ENCODE measurements around the gene TRIM24.
"Not testable (repeated sequence)": the region's sequence is repeated elsewhere in the genome, so short reads cannot be mapped to it uniquely, and the experiment has no call there.

TRIM24 gene

DNA sequence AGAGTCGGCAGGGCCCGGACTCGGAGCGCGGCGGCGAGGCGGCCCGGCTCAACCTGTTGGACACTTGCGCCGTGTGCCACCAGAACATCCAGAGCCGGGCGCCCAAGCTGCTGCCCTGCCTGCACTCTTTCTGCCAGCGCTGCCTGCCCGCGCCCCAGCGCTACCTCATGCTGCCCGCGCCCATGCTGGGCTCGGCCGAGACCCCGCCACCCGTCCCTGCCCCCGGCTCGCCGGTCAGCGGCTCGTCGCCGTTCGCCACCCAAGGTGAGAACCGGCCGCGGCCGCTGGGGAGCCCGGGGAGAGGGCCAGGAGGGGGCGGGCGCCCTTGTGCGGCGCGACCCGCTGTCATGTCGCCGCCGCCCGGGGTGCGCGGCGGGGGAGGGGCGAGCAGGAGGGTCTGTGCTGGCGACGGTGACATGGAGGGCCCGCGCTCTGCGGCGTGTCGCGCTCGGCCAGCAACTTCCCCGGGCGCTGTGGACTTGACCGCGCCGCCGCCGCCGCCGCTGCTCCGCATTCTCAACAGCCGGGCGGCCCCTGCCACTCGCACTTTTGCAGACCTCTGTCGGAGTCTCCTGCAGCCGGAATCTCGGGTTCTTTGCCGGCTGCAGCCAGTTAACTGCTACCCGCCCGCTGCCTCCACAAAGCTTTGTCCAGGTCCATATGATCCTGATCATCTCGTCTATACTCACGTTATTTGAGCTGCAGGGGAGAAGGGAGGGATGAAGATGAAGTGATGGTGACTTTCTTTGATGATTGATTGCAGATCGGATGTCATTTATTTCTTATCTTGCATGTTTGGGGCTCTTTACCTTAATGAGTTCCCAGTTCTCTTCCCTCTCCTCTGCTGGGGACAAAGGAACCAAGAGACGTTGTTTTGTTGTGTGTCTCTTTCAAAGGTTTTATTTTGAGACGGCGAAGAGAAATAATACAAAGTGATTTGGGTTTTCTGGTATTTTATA is 869 bp downstream of the TRIM24 start:
- no peak for DNase-seq

DNA sequence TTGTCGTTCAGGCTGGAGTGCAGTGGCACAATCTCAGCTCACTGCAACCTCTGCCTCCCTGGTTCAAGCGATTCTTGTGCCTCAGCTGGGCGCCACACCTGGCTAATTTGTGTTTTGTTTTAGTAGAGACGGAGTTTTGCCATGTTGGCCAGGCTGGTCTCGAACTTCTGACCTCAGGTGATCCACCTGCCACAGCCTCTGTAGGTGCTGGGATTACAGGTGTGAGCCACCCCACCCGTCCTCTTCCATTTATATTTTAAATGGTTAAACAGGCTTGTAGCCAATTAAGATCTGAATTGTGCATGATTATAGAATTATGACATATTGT is 3.2 kb downstream of the TRIM24 start:
- DNase-seq: not testable (repeated sequence)

- DNase-seq: no peak
These were observed 5.0 kb downstream of the TRIM24 start for GRCh38 chr7:138465046-138465445.

GRCh38 chr7:138466069-138466756 is 6.2 kb downstream of the TRIM24 start:
- DNase-seq: not testable (repeated sequence)

GRCh38 chr7:138468244-138469123 is 8.4 kb downstream of the TRIM24 start:
- DNase-seq: no peak

DNA sequence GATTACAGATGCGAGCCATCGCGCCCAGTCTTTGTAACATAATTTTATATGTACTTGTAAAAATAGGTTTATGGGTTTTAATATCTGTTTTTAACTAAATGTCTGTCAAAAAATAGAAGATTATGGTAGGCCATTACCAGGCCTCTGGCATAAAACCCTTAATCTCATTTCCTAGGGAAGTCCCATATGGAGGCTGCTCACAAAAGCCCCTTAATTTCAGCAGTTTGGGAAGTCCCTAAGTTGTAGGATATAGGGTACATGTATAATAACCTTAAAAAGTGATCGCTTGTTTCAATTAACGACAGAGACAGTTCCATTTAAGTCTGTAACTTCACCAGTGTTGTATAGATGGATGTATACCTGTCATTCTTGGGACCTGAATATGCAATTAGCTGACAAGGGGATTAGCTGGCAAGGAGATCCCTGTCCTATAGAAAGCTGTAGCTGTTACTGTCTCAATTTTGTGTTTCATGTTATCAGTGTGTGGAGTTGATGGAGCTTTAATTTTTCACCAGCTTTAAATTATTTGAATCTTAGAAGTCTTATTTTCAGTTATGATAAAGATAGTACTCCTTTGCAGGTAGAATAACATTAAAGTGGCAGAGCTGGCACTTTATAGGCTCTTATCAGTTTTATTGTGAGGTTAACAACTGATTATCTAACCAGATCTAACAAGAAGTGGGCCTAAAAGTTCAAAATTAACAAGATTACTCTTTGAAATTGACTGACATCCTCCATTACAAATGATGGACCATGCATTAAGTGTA is 10.5 kb downstream of the TRIM24 start:
- no peak for DNase-seq

DNA sequence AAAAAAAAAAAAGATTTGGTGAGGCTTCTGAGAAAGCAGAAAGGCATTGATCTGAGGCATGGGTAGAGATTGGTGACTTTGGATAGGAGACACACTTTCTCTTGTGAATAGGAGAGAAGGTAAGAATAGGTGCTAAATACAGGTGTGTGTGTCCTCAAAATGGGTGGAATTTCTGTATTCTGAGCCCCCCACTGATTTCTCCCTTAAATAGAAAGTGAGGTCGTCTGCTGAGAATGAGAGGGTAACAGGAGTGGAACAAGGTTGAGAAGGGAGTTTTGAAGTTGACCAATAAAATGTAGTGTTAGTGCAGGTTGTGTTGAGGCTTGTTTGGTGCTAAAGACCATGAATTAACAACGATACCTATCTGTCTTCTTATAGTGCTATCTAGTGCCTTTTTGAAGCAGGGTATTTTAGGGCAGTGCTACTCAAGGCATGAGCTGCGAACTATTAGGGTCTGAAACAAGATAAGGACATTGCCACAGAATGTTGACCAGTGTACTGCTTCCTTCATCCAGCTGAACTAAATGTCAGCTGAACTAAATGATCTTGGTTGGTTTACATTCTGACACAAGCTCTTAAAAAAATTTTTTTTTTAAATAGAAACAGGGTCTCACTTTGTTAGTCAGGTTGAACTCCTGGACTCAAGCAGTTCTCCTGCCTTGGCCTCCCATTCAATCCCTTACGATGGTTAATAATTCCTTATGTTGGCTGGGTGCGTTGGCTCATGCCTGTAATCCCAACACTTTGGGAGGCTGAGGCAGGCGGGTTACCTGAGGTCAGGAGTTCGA is 12.4 kb downstream of the TRIM24 start:
- no peak for DNase-seq

GRCh38 chr7:138475377-138475776 is 15.3 kb downstream of the TRIM24 start:
- no peak for DNase-seq

DNA sequence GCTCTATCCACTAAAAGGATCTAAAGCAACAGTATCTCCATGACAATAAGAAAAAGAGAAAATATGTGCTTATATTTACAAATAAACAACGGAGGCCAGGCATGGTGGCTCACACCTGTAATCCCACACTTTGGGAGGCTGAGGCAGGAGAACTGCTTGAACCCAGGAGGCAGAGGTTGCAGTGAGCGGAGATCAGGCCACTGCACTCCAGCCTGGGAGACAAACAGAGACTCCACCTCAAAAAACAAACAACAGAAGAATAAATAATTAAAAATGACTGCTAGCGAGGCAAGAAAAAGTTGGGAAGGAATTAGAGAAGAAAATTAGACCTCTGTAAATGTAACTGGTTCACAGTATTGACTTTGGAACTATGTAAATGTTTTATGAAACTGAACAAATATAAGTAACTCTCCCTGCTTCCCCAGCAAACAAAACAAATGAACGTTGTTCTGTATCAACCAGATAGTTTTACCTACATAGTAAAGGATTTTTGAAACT is 17.1 kb downstream of the TRIM24 start:
- DNase-seq: no peak

DNA sequence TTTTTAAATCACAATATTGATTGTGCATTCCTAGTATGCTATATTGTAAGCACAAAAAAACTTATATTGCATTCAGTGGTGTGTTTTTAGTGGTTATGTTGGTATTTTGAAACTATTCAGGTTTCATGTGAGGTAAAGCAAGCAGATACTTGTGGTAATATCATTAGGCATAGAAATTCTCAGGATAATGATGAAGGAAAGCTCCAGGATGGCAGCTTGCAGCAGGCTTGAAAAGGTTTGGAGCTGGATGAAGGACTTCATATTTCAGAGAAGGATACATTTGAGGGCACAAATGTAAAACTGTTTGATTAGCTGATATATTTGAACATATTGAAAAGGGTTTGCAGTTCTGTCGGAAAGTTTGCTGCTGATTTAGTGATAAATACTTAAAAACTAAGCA is 17.5 kb downstream of the TRIM24 start:
- DNase-seq: no peak

GRCh38 chr7:138478499-138478908 is 18.4 kb downstream of the TRIM24 start:
- DNase-seq: no peak

DNA sequence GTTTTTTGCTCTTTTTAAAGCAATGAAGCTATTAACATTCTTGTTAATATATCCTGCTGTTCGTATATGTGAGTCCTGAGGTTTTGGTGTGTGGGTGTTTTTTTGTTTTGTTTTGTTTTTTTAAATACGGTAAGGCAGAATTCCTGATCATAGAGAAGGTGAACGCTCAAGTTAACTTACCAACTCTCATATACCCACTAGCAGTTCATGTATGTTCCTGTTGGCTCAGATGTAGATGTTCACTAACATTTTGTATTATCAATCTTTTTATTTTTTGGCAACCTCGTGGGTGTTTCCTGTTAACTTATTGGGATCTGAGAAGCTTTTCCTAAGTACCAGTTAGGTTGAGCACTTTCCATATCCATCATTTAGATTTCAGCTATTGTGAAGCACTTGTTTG is 20.5 kb downstream of the TRIM24 start:
- no peak for DNase-seq

GRCh38 chr7:138481447-138482380 is 21.7 kb downstream of the TRIM24 start:
- DNase-seq: no peak

GRCh38 chr7:138483531-138483930 is 23.5 kb downstream of the TRIM24 start:
- no peak for DNase-seq

DNA sequence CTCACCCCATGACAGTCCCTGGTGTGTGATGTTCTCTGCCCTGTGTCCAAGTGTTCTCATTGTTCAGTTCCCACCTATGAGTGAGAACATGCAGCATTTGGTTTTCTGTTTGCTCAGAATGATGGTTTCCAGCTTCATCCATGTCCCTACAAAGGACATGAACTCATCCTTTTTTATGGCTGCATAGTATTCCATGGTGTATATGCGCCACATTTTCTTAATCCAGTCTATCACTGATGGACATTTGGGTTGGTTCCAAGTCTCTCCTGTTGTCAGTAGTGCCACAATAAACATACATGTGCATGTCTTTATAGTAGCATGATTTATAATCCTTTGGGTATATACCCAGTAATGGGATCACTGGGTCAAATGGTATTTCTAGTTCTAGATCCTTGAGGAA is 25.4 kb downstream of the TRIM24 start:
- DNase-seq: not testable (repeated sequence)

- DNase-seq: not testable (repeated sequence)
These were observed 29.1 kb downstream of the TRIM24 start for GRCh38 chr7:138489139-138489538.

- DNase-seq: no peak
These were observed 31.7 kb downstream of the TRIM24 start for GRCh38 chr7:138491612-138492386.

- no peak for DNase-seq
These were observed 32.4 kb downstream of the TRIM24 start for GRCh38 chr7:138492423-138492822.

- no peak for DNase-seq
These were observed 33.5 kb downstream of the TRIM24 start for GRCh38 chr7:138493535-138493934.

Measured in KG1 (cell line).